PC-9 (cell line): ENCODE results near the gene ALX4.

ENCODE experiments used
- CTCF ChIP-seq: fragments of 200-600 bp; sonication (generic); conservative IDR thresholded peaks from 2 replicates; pipeline ENCODE4 v1.6.1; 2017; ENCODE audit warnings: mixed run types, antibody characterized with exemption, mild to moderate bottlenecking, moderate library complexity
- EZH2 ChIP-seq: fragments of 200-600 bp; sonication (generic); IDR thresholded peaks from 2 replicates; pipeline ENCODE4 v1.8.0; 2017; ENCODE audit warnings: antibody characterized with exemption, low read depth

GRCh38 chr11:44250421-44250820 is 59.5 kb downstream of the ALX4 start:
- no peak for TF ChIP-seq CTCF
- TF ChIP-seq EZH2: no peak
